ENCODE results near the gene SAXO2.
A peak's percentile ranks its signal among the peaks of the same experiment; 100 is the strongest.
"Not testable (repeated sequence)": the region's sequence is repeated elsewhere in the genome, so short reads cannot be mapped to it uniquely, and the experiment has no call there.

SAXO2 gene

DNA sequence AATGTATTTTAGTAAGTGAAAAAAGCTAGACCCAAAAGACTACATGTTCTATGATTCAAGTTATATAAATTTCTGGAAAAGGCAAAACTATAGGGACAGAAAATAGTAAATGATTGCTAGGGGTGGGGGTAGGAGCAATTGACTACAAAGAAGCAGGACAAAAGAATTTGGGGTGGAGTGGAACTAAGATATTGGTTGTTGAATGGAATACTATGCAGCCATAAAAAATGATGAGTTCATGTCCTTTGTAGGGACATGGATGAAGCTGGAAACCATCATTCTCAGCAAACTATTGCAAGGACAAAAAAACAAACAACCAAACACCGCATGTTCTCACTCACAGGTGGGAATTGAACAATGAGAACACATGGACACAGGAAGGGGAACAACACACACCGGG, 25.6 kb downstream of the SAXO2 start:
- not testable (repeated sequence) for DNase-seq

DNA sequence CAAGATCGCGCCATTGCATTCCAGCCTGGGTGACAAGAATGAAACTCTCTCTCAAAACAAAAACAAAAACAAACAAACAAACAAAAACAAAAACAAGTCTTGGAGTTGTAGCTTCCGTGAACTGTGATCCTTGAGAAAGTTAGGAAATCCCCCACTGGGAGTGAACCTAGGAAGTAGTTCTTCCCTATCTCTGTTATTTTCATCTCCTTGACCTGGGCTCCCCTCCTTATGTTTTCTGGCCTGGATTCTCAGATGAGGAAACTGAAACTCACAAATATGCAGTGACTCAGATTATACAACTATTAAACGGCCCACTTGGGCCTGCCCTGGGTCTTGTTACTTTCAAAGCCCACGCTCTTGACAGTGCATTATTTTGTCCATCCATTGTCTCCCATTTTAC, 29.7 kb downstream of the SAXO2 start:
- DNase-seq = no peak

DNA sequence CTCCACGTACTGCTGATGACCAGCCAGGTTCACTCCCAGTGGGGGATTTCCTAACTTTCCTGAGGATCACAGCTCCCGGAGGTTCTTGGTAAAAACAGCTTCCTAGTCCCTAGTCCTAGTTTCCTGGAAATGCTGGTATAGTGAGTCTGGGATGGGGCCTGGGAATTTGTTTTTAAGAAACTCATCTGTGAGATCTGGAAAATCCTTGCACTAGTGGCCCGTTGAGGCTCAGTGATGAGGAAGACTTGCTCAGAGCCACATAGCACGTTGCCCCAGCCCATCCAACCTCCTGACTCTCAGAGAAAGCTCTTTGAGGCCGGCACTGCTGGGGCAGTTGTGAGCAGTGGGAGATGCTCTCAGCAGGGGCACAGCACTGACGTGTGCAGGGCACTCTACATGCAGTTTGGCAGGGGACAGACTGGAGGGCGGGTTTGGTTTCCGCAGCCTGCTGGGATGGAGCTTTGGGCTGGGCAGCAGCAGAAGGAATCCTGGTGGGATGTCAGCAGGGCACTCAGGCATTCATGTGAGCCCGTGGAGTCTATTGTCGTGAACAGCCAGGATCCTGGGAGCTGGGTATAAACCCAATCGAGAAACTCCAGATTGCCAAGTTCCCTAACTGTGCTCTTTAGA, 31.6 kb downstream of the SAXO2 start:
- DNase-seq = no peak

DNA sequence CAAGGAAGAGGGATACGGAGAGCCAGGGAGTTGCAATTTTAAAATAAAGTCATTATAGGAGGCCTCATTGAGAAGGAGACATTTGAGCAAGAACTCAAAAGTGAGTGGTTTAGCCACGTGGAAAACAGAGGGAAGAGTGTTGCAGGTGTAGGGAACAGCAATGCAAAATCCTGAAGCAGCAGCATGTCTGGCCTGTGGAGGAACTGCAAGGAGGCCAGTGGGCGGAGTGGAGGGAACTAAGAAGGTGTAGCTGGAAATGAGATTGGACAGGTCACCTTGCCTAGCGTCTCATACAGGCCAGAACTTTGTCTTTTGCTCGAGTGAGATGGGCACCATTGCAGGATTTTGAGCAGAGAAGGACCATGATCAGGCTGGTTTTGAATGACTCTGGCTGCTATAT, 34.9 kb downstream of the SAXO2 start:
- no peak for DNase-seq

DNA sequence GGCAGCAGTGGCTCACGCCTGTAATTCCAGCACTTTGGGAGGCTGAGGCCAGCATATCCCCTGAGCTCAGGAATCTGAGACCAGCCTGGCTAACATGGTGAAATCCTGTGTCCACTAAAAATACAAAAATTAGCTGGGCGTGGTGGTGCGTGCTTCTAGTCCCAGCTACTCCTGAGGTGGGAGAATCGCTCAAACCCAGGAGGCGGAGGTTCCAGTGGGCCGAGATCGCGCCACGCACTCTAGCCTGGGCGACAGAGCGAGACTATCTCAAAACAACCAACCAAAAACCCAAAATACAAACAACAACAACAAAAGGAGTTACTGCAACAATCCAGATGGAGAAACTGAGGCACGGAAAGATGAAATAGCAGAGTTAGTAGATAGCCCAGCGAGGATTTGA, 35.4 kb downstream of the SAXO2 start:
- DNase-seq = no peak

DNA sequence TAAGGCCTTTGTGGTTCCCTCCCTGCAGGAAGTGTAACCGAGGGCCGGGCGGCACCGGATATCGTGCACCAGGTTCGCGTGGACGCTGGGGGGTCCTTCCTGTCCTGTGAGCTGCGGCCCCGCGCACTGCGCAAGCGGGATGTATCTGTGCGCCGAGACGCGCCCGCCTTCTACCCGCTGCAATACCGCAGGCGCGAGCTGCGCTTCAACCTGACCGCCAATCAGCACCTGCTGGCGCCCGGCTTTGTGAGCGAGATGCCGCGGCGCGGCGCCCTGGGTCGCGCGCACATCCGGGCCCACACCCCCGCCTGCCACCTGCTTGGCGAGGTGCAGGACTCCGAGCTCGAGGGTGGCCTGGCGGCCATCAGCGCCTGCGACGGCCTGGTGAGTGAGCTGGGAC, 35.9 kb downstream of the SAXO2 start:
- peak; percentile 63 for DNase-seq

DNA sequence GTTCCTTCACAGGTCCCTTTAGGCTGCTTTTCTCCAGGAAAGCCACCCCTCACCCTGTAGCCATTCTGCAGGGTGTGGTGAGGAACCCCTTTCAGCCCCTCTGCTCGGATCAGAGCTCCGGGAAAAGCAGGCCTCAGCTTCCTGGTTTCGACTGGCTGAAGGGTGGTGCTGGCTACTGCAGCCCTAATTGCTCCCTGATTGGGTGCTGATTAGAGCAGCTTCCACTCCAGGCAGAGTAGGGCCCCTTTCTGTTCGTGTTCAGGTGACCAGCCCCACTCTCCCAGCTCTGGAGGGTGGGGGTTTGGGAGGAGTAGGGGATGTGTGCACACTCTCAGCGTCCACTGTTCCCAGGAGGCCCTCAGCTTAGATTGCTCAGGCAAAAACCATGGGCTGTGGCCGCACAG, 36.9 kb downstream of the SAXO2 start:
- not testable (repeated sequence) for DNase-seq

DNA sequence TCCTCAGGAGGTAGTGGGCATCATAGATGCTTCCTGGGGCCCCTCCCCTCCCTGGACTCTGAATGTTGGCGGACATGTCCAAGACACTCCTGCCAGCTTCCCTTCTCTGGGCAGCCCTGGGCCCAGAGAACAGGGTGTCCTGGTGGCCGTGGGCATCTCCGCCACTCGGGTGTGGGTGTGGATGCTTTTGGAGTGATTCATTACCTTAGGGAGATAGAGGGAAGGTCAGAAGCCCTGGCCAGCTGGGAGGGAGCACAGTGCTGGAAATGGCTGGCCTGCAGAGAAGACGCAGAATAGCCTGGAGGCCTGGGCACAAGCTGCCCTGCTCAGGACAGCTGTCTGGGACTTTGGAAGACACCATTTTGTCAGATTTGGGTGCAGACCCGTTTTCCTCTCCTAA, 37.7 kb downstream of the SAXO2 start:
- DNase-seq = not testable (repeated sequence)

DNA sequence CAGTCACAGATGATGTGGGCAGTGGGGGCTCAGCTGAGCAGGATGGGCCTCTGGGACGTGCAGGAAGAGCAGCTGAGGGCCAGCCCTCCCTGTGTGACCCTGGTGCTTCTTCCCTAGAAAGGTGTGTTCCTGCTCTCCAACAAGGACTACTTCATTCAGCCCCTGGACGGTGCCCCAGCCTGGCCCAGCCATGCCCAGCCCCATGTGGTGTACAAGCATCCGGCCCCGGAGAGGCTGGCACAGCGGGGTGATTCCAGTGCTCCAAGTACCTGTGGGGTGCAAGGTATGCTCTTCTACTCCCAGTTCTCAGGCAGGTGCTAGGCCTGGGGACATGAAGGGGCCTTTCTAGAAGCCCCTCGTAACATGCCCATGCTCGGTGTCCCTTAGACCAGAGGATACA, 38.3 kb downstream of the SAXO2 start:
- no peak for DNase-seq

DNA sequence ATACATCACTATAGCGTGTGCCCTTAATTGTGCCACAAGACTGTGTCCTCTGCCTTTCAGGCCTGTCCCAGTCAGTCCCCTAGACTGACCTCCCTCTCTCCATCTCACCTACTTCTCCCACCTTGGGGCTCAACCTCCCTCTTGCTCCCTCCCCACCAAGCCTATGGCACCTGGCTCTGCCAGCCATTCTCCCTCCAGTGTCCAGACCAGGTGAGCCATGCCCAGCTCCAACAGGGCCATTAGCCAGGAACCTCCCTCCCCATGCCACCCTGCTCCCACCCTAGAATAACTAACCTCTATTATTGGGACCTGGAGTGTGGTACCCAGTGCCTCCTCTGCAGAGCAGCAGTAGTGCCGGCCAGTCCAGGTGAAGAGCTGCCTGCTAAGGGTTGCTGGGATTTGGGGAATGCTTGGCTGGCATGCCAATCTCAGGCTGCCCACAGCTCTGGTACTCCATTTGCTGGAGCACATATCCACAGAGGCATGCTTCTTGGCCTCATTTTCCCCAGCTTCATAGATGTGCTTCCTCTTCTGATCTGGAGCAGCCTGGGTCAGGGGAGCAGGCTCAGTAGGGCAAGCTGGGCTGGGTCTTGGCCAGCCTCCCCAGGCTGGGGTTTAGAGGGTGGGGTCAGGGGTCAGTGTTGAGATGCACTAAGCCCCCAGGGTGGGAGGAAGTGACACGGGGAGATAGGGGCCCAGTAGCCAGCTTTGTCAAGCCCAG, 38.8 kb downstream of the SAXO2 start:
- DNase-seq = no peak

DNA sequence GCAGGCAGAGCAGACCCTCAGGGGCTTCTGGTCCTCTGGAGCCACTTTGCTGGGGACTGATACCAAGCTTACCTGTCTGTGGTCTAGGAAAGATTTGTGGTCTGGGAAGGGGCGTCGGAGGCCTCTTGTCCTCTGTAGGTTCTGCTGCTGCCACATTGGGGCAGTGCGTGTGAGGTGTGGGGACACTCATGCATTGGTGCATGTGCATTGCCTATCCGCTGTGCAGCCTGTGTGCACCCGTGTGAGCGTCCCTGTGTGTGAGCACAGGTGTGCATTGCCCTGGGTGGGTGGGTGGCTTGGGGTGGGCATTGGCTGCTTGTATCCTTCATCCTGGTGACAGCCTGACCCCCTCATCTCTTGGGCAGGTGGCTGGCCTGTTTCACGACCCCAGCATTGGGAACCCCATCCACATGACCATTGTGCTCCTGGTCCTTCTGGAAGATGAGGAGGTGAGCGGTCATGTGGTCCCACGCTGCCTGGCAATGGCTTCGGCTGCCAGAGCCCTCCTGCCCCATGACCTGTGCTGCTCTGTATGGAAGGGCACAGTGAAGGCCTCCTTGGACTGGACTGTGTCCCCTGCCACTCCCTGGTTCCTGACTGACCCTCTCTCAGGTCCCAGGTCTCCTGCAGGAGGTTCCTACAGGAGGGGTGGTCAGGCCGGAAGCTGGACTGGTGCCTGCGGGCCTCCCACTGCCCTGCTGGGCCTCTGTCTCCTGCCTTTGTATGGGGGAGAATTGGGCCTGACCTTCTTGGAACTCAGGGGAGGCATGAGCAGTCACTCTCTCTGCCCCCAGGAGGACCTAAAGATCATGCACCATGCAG, 41.5 kb downstream of the SAXO2 start:
- no peak for DNase-seq

DNA sequence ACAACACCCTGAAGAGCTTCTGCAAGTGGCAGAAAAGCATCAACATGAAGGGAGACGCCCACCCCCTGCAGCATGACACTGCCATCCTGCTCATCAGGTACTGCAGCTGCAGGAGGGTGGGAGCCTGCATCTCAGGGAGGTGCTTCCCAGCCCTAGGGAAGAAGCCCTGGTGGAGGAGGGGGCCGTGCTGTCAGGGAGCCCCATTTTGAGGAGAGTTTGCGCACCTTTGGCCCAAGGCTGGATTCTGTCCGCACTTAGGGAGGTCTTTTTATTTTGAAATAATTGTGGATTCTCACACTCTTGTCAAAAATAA, 42.1 kb downstream of the SAXO2 start:
- DNase-seq = no peak

DNA sequence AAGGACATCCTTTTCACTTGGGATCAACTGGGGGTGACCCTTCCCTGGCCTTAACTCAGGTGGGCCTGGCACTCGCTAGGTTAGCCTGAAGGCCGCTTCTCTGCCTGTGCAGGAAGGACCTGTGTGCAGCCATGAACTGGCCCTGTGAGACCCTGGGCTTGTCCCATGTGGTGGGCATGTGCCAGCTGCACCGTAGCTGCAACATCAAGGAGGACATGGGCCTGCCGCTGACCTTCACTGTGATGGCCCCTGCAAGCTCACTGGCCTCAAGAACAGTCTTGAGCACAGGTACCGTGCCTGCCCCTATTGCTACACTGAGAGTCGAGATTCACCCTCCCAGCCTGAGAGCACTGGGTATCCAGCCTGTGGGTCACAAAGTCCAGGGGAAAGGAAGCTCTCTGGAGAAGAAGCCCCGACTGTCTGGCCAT, 43.0 kb downstream of the SAXO2 start:
- DNase-seq = no peak

DNA sequence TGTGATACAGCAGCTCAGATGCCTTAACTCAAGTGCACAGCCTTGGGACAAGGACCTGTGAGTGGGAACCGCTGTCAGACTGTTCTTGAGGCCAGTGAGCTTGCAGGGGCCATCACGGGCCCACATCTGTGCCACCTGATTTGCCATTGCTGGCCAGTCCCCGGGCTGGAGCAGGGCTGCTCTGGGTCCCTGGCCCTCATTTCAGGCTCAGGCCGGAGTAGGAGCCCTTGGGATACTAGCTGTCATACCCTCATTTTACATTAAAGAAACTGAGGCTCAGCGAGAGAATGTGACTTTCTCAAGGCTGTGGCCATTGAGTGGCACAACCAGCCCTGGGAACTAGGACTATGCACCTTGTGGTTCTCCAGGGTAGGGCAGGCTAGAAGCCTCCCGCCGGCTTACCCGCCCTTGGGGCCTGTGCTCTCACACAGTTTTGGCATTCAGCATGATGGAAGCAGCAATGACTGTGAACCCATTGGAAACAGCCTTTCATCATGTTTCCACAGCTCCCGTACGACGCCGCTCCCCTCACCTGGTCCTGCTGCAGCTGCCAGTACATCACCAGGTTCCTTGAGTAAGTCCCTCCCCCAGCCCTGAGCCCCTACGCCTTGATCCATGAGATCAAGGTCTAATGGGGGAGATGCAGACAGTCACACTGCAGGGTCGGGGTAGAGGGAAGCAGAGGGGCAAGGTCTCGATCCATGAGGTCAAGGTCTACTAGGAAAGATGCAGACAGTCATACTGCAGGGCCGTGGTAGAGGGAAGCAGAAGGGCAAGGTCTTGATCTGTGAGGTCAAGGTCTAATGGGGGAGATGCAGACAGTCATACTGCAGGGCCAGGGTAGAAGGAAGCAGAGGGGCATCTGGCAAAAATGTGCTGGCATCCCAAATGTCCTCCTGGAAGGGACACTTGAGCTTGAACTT, 44.4 kb downstream of the SAXO2 start:
- DNase-seq = no peak

DNA sequence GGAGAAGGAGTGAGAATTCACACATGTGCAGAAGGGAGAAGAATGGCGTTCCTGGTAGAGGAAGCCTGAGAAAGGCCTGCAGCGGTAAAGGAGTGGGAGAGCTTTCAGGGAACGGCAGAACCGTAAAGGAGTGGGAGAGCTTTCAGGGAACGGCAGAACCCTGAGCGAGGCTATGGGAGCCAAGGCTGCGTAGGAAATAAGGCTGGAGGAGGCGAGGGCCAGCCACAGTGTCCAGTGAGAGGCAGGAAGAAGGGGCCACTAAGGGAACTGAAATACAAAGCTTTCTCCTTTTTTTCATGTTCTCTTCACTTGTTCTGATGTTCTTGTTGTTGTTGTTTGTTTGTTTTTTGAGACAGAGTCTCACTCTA, 45.1 kb downstream of the SAXO2 start:
- DNase-seq = no peak

DNA sequence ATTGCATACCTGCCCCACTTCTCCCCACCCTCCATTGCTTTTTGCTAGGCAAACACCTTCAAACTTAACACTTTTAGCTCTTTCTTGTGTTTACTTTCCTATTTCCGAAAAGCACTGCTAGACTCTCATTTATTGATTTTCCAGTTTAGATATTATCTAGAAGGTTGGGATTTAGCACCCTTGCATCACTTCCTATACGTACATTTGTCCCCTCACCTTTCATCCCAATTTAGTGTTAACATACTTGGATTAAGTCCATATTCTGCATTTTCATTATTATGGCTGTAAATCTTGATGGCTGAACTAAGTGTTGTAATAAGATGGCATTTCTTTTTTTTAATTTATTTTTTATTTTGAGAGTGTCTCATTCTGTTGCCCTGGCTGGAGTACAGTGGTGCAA, 47.2 kb downstream of the SAXO2 start:
- DNase-seq = no peak

DNA sequence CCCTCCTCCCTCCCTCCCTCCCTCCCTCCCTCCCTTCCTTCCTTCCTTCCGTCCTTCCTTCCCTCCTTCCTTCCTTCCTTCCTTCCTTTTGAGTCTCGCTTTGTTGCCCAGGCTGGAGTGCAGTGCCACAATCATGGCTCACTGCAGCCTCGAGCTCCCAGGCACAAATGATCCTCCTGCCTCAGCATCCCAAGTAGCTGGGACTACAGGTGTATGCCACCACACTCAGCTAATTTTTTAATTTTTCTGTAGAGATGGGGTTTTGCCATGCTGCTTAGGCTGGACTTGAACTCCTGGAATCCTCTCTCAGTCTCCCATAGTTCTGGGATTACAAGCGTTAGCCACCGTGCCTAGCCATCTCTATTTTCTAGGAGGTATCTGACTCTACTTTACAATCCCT, 48.7 kb downstream of the SAXO2 start:
- DNase-seq = not testable (repeated sequence)

DNA sequence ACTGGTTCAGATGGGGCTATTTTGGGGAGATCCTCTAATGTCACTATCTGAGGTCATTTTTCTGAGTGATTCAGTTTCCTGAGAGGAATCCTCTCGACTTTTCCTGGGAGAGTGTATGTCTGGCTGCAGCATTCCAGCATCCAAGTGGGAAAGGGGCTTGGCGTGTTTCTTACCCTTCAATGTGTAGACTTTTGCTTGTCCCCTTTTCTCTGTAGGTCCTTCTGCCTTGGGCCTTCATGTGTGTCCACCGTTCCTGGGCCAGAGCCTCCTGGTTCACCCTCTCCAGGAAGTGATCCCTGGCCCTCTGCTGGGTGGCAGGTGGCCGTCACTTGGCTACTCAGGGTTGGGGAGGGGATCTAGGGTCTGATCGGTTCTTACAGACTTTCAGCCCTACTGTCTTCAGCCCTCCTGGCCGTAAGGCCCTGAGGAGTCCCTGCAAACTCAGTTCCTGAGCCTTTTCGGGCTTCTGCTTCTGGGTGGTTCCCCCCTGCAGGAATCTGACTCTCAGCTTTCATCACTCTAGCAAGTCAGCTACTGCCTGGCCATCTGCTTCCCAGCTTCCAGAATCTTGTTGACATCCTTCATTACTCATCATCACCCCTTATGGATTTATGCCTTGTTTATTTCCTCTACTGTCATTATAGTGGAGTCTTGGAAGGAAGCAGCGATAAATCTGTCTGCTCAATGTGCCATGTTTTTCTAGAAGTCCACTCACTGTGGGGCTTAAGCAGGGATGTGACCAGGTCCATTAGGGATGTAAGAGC, 50.1 kb downstream of the SAXO2 start:
- no peak for DNase-seq

DNA sequence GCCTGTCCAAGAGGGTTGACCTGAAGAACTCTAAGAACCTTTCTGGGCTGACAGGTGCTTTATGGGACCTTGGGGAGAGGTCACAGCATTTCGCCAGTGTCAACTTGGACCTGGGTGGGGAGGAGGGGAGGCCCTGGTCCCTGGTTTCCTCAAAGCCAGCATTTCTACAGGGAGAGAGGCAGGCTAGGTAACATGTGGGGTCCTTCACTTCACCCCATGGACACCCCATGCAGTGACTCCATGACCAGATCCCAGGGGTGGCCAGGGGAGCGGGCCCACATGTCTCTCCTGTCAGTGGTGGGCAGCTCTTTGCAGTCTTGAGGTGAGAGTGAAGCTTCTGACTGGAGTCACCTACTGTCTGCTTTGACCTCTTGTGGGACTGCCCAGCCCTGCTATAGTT, 50.8 kb downstream of the SAXO2 start:
- no peak for DNase-seq

DNA sequence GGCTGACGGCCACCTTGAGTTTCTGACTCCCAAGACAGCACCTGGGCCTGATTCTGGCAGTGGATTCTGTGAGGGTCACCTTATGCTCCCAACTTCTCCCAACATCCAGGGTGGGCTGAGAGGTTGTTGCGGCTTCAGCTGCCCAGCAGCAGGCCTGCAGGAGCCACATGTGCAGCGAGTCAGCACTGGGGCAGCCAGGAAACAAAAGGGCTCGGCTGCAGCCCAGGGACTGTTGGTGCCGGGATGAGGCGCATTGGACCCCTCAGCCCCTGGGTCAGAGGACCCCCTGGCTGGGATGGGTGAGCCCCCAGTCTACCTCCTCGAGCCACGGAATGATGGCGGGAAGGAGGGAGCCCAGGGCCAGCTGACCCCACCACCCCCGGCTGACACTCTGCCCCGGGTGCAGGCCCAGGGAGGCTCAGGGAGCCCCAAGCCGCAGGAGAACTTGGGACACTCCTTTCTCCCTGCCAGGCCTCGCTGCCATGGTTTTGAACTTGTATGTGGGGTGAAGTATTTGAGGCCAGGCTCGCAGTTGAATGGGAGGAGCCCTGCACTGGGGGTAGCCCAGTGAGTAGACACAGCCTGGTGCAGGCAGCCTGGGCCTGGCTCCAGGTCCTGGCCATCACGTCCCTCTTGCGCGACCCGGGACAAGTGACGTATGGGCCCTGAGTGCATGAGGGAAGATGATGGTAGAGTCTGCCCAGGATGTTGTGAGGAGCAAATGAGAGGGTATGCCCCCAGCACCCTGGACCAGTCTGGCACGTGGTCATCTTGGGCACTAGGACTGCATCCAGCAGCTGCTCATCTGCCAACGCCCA, 51.5 kb downstream of the SAXO2 start:
- DNase-seq = not testable (repeated sequence)

DNA sequence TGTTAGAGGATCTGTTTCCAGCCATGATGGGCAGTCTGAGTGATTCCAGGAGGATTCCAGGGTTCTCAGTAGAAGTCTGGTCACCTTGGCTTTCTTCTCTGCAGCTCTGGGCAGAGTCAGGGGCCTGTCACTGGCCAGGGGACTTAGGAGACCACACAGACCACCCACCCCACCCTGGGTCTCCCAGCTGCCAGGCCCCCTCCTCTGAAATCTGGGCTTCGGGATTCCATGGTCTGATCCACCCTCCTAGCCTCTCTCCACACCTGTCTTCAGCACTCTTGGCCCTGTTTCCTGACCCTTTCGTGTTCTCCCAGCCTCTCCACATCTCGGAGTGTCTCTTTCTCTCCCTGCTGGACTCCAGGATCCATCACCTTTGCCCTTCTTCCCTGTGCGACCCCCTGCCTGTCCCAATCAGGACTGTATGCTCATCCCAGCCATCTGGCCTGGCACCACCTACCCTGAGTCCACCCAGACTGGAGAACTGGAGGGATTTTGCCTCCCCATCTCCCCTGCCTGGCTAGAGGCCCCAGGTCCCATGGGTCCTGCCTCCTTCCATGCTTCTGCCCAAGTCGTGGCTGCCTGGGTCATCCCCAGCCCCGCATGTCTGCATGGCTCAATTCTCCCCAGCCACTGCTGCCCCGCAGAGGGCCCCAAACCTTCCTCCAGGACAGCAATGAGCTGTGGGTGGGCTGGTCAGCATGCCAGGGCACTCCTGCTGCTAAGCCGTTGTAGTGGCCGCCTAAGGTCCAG, 52.3 kb downstream of the SAXO2 start:
- no peak for DNase-seq

All from activated effector memory CD4-positive, alpha-beta T cell treated with Interleukin-2 at 50 U/mL for 16 hours (primary cell).